GM19324 (cell line): ENCODE results near the gene IKBKE.

Experiments used
- ATAC-seq: cut with Tn5 transposase; IDR thresholded peaks from one replicate; pipeline ENCODE4 v1.9.1; 2021; ENCODE audit warnings: mild to moderate bottlenecking, moderate library complexity; ENCODE audit not compliant: unreplicated experiment, low FRiP score

The IKBKE gene

DNA sequence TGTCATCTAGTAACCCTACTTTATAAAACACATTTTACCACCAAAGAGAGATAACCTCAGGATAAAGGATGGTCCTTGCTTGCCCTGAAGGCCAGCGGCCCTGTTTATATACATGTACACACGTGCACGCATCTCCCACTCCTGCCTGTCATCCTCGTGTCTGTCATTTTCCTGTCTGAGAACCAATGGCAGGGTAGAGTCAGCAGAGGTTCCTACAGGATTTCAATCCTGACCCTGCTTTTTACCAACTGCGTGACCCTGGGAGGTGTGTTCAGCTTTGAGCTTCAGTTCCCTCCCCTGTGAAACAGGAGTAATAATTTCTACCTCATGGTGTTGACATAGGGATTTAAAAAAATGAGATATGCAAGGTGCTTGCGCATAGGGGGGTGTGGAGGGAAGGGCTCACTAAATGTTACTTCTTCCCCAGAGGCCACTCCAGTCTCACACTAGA is 24.8 kb downstream of the IKBKE start:
- no peak for ATAC-seq

DNA sequence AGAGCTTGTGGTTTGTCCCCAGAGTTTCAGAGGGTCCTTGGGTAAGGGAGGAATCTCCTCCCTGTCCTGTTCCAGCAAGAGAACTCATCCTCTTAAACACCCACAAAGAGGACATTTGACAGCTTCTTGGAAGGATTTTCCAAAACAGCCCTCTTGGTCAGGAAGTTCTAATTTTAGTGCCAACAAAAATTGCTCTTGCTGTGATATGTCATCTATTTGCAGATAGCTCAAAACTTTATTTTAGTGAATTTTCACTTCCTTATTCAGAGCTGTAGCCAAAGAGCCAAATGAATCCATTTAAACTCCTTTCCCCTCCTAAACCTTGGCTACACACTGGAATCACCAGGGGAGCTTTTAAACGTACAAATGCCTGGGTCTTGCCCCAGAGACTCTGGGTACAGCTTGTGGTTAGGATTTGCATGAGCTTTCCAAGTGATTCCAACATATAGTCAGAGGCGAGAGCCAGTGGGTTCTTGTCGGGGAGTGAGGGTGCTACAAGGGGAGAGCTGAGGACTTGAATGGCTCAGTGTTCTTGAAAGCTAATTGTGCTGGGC is 25.3 kb downstream of the IKBKE start:
- no peak for ATAC-seq

DNA sequence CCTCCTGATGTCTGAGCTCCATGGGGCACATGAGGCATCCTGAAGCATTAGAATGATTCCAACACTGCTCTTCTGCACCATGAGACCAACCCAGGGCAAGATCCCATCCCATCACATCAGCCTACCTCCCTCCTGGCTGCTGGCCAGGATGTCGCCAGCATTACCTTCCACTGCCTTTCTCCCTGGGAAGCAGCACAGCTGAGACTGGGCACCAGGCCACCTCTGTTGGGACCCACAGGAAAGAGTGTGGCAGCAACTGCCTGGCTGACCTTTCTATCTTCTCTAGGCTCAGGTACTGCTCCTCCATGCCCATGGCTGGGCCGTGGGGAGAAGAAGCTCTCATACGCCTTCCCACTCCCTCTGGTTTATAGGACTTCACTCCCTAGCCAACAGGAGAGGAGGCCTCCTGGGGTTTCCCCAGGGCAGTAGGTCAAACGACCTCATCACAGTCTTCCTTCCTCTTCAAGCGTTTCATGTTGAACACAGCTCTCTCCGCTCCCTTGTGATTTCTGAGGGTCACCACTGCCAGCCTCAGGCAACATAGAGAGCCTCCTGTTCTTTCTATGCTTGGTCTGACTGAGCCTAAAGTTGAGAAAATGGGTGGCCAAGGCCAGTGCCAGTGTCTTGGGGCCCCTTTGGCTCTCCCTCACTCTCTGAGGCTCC is 26.0 kb downstream of the IKBKE start:
- ATAC-seq, result no peak

DNA sequence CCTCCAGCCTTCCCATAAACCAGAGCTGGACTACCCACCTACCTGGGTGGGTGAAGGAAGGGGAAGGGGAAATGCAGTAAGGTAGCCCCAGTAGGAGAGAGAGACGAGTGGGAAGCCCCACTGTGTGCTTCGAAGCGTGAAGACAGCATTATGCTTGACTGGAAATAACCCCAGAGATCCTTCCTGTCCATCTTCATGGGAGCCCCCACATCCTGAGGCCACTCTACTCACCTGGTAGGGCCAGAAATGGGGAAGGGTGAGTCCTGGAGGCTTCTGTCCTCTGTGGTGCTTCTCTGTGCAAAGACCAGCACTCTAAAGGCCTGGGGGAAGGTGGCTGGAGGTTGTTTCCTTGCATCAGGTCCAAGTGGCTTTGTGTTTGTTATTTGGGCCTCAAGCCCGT is 27.1 kb downstream of the IKBKE start:
- ATAC-seq, result no peak

DNA sequence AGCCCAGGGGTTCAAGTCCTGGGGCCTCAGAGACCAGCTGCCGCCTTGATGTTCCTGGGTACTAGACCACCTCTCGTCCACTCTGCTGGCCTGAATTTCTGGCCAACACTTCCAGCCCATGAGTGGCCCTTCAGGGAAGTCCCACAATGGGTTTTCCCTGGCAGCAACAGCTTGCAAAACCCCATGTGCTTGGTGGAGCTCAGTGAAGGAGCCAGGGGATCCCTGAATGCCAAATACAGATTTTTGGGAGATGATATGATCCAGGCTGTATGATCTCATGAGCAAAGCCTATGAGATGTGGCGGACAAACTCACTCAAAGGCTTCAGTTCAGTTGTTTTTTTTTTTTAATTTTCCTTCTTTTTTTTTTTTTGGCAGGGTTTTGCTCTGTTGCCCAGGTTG is 27.5 kb downstream of the IKBKE start:
- no peak for ATAC-seq

DNA sequence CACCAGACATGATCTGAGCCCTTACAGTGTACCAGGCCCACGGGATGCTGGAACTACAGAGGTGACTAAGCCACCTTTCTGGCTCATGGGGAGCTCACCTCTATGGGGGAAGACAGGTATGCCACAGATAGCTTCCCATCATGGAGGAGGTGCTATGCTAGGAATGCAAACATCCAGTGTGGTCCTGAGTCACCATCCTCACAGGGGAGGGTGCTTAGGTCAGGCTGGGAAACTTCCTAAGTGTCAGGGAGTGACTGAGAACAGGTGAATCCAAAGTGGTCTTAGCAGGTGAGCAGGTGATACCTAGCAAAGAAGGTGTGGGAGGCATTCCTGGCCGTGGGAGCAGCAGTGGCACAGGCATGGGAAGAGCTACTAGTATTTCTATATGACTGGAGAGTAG is 28.4 kb downstream of the IKBKE start:
- ATAC-seq, result no peak

DNA sequence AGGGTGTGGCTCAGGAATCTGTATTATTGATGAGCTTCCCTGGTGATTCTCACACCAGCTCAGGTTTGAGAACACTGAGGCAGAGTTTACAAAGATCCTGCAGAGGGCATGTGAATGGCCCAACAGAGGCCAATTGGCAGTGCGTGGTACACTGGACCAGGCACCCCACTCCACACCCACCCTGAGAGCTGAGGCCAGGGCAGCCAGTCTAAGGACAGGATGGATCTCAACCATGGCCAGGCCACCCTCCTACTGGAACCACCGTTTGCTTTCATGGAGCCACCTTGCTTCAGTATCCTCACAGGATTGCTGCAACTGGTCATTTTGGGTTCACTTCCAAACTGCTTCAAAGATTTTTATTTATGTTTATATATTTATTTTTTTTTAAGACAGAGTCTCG is 29.8 kb downstream of the IKBKE start:
- no peak for ATAC-seq

DNA sequence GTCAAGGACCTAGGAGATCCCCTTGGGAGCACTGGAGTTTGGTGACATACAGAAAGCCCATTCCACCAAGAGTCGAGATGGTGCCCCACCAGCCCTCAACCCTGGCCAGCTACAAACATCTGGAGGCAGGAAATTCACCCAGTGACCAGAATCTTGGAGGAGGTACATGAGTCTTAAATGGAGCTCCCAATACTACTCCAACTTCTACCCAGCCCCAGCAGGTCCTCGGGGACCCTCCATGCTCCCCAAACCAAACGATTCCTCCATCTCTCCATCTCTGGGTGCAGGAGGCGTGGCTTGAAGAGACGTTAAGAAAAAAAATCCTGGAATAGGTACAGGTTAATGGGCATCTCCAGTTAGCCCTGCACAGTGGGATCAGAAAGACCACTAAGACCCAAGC is 31.6 kb downstream of the IKBKE start:
- no peak for ATAC-seq

DNA sequence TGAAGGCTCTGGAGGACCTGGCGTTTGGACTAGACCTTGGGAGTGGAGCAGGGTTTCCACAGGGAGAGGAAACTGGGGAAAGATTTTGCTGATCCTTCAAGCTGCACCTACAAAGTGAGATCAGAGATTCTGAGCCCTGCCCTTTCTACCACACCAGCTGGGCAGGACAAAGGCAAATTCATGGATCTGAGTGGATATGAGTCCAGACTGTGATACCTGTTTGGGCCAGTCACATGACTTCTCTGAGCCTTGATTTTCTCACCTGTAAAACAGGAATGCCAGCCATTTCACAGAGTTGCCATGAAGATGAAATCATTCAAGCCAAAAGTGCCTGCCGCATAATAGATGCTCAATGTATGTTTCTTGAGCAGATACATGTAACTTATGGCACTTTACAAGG is 32.1 kb downstream of the IKBKE start:
- no peak for ATAC-seq

DNA sequence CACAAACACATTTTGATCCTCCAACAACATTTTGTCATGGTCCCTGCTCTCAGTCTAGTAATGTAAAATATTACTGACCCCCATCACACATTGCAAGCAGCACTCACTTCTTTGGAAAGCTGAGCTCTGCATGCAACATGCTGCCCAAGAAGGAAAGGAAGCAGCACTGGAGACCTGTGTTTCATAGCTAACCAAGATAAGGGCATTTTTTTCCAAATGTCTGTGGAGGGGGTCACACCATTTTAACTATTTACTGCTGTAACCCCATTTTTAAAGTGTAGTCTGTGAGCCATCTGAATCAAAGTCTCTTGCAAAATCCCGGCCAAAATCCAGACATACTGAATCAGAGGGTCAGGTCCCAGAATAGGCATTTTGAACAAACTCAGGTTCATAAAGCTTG is 32.5 kb downstream of the IKBKE start:
- ATAC-seq, result no peak

DNA sequence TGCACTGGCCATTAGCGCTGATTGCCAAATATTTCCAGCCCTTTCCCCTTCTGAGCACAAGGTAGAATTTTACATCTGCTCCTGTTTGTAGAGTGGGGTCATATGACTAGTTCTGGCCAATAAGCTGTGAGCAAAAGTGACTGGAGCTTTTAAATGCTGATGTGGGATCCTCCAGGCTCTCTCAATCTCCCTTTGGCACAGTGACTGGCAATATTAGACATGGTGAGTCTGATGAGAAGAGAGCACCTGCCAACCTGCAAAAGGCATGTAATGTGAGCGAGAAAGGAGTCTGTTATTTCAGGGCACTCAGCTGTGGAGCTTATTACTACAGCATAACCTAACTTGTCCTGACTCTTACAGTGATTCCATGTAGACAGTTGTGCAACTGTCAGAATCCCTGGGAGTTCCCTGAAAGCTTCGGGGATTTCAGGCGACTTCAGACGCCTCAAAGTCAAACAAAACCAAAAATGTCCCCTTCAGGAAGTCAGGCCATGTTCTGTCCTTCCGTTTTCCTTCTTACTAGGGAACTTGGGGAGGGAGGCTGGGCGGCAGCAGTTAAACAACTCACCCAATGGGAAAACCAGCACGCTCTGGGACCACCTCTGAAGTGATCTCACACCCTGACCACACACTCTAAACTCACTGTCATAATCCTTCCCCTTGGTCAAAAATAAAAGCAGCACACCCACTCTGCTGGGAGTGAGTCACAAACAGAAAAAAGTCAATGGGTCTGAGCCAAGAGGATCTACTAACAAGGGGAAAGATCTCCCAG is 33.5 kb downstream of the IKBKE start:
- ATAC-seq, result no peak

DNA sequence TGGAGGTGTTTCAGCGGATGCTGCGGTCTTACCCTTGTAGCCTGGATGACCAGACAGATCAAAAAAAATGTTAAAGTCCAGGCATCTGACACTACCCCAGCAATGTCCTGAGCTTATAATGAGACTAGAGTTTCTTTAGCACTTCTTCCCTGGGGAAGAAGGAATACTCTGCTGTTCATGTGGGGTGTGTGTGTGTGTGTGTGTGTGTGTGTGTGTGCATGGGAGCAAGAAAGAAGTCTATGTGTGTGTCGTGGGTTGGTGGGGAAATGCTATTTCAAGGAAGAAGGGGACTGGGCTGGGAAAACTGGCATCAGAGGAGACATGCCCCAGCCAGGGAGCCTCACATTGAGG is 34.1 kb downstream of the IKBKE start:
- no peak for ATAC-seq

DNA sequence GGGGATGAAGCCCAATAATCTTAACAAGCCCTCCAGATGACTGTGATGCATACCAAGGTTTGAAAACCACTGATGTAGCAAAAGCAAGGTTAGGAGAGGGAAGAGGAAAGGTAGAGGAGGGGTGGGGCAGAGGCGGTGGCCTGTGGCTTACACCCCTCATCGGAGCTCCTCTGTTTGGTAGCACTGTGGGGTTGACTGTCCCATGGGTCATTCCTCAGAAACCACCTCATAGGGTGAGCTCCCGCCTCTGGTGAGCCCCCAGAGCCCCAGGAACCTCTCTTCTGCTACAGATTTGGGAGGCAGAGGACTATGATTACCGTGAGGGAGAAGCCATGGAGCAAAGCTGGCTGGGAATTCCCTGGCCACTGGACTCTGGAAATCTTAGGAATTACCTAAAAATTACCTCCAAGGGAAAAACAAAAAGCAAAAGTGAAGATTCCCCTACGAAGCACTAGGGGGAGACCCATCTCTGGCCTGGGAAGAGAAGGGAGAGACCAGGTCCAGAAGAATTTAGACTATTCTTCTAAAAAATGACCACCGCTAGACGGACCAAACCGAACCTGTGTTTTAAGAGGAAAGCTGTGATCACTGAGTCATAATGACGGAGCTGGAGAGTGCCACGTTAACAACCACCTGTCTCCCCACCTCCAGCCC is 35.6 kb downstream of the IKBKE start:
- ATAC-seq, result no peak

DNA sequence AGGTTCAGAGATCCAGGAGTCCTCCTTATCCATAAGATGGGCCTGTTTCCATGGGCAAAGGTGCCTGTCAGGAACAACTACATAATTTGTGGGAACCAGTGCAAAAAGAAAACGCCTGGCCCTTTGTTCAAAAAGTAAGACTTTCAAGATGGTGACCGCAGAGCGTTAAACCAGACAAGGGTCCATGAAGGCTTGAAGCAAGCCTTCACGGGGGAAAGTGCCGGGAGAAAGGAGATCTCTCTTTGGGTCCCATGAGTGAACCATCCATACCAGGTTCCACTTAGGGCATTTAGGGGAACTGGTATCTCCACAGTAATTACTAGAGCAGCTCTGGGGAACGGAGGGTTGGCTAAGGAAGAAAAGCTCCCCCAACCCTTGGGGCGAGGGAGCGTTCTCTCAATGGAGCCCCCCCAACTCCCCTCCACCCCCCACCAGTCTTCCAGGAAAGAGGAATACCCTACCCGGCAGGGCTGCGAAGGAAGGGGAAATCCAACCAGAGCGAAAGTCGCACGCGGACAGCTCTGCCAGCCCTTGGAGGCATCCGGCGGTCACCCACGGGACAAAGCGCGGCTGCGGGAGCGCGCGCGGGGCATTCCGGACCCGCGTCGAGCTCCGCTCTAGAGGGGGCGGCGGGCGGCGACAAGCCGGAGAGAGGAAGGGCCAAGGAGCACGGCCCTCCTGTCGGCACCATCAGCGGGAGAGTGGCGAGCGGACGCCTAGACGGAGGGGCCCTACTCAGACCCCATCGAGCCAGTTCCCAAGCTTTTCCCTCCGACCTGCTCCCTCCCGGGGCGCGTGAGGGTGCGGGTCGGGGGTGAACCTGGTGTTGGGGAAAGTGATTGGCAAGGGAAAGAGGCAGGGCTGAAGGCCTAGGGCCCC is 36.4 kb downstream of the IKBKE start:
- ATAC-seq, result peak; percentile 9

DNA sequence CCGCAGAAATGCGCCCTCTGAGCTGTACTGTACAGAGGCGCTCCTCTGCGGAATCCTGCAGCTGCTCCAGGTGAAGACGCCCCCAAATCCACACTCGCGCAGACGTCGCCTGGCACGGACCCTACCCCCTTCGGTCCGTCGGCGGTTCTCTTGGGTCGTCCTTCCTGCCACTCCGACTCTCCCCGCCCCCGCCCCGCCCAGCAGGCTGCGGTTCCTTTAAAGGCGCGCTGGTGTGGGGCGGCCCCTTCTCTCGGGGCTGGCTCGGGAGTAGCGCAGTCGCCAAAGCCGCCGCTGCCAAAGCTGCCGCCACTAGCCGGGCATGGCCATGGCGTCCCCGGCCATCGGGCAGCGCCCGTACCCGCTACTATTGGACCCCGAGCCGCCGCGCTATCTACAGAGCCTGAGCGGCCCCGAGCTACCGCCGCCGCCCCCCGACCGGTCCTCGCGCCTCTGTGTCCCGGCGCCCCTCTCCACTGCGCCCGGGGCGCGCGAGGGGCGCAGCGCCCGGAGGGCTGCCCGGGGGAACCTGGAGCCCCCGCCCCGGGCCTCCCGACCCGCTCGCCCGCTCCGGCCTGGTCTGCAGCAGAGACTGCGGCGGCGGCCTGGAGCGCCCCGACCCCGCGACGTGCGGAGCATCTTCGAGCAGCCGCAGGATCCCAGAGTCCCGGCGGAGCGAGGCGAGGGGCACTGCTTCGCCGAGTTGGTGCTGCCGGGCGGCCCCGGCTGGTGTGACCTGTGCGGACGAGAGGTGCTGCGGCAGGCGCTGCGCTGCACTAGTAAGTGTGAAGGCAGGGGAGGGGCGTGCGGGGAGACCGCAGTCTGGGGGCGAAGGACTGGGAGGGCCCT is 37.2 kb downstream of the IKBKE start, which contains the start of gene RASSF5:
RASSF5 (plus strand) TSS at position 248 of the 846 bp plus-strand sequence; CDS start at position 320, 72 bp downstream.
- ATAC-seq, result peak; percentile 62

DNA sequence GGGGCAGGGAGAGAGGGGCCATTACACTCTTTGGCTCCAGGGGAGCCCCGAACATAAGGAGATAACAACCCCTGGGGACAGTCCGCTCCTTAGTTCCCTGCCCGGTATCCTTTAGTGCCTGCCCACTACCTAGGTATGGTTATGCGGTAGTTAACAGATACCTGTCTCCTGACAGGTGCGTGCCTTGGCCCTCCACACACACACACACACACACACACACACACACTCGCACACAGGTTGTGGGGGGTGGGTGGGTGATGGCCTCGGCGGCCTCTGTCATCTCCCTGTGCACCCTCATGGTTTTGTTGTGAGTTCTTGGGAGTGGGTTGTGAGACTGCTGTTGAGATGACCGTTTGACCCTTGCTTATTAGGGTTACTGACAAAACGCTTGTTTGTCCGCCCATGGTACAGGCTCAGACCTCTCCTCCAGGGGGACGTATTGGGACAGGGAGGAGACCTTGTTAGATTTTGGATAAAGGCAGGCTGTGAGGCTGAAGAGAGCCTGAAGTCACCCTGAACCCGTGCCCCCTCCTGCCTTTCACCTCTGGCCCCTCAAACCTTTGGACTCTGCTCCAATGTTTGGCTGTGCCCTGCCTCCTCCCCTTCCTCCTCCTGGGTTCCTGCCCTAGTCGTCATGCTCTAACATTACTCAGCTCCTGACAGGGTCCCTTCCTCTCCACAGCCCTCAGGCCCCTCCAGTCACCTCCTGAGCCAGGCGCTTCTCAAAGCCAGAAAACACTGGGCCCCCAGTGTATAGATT is 38.0 kb downstream of the IKBKE start:
- no peak for ATAC-seq

DNA sequence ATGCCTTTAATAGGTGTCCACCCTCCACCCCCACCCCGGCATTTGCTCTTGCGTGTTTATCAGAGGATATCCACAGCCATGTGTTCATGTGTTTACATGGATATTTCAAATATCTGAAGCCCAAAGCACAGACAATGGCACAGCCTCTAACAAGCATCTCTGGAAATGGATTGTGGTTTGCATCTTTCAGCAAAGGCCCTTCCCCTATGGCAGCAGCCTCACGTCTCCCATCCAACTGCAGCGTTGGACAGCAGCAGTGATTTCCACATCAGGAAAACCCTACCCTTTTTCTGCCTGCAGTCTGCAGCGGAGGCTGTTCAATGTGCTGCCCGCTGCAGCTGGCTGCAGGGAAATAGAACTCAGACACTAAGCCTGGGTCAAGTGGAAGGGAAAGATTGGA is 38.7 kb downstream of the IKBKE start:
- ATAC-seq, result no peak

DNA sequence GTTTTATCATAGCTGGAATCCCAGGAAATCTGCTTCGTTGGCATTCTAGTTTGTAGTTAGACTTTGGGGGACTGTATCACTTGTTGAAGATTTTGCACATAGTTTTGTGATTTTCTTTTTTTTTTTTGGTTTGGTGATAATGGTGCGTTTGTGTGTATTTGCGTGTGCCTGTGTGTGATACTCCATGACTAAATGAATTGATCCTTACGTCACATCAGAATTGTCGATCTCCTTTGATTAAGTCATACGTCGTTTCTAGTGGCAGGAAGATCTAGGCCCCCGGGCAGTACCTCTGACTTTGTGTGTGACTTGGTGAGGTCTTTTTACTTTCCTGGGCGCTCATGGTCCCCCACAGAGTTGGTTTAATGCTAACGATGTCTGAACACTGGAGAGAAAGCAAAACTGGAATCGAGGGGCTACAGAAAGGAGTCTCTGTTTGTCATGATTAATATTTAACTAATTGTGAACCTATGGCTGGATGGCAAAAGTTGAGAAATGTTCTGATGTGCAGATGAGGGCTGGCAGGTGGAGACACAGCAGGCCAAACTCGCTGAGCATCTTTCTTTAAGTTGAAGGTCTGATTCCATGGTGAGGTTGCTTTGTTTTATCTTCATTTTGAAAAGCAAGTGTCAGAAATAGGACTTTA is 39.5 kb downstream of the IKBKE start:
- ATAC-seq, result no peak
